PC-3 (cell line): ENCODE results near the gene HOXD4.

Experiments used
- EZH2phosphoT487 ChIP-seq: fragments of 300-600 bp; sonication (generic); IDR thresholded peaks from 2 replicates; pipeline ENCODE4 v1.6.1; 2018; ENCODE audit warnings: mild to moderate bottlenecking, antibody characterized with exemption, low read length, borderline replicate concordance
- TF ChIP-seq, protein P1 (sequence below): fragments of 300-600 bp; sonication (generic); conservative IDR thresholded peaks from 2 replicates; pipeline ENCODE4 v1.5.1; 2017; ENCODE audit warnings: antibody characterized with exemption, low read depth, mild to moderate bottlenecking, low read length

DNA sequence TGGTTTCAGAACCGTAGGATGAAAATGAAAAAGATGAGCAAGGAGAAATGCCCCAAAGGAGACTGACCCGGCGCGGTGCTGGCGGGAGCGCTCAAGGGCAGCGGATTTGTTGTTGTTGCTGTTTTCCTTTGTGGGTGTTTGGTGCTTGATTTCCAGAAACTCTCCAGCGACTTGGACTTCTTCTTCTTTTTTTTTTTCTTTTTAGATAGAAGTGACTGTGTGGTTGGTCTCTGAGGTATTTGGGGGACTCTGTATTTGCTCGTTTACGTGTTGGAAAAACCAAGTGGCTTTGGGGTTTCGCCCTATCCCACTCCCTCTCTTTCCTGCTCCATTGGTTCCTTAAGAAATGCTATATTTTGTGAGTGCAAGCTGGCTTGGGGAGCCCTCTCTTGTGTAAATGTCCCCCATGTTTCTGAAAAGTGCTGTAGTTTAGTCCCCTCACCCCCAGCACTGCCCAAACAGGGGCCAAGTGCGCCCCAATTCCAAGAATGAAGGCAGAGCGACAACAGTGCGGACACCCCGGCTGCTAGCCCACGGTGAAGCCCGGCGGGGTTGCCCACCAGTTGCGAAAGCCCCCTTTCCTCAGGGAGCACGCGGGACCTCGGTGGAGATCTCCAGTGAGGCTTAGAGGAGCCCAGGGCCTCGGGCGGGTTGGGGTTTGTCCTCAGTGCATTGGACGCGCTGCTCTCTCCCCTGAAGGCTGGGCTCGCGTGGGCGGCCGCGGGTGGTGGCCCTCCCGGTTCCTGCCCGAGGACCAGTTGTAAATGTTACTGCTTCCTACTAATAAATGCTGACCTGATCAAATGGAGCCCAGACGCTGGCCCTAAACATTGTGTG is 27.0 kb upstream of the HOXD4 start:
- TF ChIP-seq, protein P1, sequence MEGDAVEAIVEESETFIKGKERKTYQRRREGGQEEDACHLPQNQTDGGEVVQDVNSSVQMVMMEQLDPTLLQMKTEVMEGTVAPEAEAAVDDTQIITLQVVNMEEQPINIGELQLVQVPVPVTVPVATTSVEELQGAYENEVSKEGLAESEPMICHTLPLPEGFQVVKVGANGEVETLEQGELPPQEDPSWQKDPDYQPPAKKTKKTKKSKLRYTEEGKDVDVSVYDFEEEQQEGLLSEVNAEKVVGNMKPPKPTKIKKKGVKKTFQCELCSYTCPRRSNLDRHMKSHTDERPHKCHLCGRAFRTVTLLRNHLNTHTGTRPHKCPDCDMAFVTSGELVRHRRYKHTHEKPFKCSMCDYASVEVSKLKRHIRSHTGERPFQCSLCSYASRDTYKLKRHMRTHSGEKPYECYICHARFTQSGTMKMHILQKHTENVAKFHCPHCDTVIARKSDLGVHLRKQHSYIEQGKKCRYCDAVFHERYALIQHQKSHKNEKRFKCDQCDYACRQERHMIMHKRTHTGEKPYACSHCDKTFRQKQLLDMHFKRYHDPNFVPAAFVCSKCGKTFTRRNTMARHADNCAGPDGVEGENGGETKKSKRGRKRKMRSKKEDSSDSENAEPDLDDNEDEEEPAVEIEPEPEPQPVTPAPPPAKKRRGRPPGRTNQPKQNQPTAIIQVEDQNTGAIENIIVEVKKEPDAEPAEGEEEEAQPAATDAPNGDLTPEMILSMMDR, result no peak
- no peak for TF ChIP-seq EZH2phosphoT487
